GM18951 (cell line): ENCODE data around the gene GC.

Experiments used
- POLR2A ChIP-seq: IDR thresholded peaks from 4 replicates; pipeline ENCODE4 v1.6.1; 2011; ENCODE audit warnings: mild to moderate bottlenecking; ENCODE audit not compliant: insufficient read length, insufficient read depth; ENCODE audit errors: extremely low read depth
- in situ Hi-C: fragments of 300-500 bp; cut with MboI; formaldehyde crosslinking; loops from one replicate; pipeline ENCODE4 v1.12.0; 2022; ENCODE audit warnings: low sequenced_read_pairs, mixed read lengths, inconsistent platforms; ENCODE audit not compliant: unreplicated experiment

The GC gene

GRCh38 chr4:71784569-71785197 lies 804 bp upstream of the GC start:
- TF ChIP-seq POLR2A: no peak
- in situ Hi-C loops: no loop called here

- in situ Hi-C loops: no loop called here
- TF ChIP-seq POLR2A: no peak
Measured at GRCh38 chr4:71777891-71778290, 6.0 kb downstream of the GC start.

DNA sequence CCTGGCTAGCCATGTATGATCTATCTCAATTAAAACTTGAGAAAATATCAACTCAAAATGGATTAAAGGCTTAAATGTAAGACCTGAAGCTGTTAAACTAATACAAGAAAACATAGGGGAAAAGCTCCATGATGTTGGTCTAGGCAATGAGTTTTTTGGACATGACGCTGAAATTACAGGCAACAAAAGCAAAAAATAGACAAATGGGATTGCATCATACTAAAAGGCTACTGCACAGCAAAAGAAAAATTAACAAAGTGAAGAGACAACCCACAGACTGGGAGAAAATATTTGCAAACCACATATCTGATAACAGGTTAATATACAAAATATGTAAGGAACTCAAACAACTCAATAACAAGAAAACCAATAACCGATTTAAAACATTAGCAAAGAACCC lies 8.4 kb downstream of the GC start:
- in situ Hi-C loops: no loop called here
- no peak for TF ChIP-seq POLR2A

GRCh38 chr4:71774136-71774535 lies 9.7 kb downstream of the GC start:
- in situ Hi-C loops: no loop called here
- no peak for TF ChIP-seq POLR2A

DNA sequence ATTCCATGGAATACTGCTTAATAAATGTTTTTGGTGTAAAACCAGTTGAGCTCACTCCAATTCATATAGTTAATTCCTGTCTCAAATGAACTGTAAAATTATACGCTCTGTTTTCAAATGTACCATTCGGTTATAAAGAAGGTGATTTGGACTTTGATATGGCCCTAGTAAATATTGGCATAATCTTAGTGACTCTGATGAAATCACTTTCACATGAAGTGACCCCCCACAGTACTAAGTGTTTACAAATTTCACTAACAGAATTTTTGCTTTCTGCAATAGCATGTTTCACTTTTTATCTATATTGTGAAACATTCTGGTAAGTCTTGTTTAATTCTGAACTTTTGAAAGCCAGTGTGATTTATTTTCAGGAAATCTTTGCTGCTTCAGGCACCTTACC lies 10.9 kb downstream of the GC start:
- no peak for TF ChIP-seq POLR2A
- in situ Hi-C loops: no loop called here

DNA sequence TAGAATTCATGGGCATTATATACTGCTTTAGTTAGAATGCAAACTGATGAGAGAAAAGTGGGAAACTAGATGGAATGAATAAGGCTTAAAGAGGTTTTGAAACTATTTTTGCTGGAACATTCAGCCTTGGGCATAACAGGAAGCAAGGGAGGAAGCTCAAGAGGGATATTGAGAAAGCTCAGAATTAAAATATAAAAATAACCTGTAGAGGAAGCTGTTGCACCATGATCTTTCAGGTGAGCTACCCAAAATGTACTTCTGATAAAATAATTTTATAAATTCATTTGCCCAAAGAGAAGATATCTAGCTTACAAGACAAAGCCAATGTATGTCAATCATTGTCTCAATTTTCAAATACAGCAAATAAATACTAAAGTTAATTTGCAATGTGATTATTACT lies 11.3 kb downstream of the GC start:
- in situ Hi-C loops: no loop called here
- TF ChIP-seq POLR2A: no peak

- in situ Hi-C loops: no loop called here
- no peak for TF ChIP-seq POLR2A
Measured at GRCh38 chr4:71771613-71772012, 12.3 kb downstream of the GC start.

- TF ChIP-seq POLR2A: no peak
- in situ Hi-C loops: no loop called here
Measured at GRCh38 chr4:71769434-71769833, 14.4 kb downstream of the GC start.

- no peak for TF ChIP-seq POLR2A
- in situ Hi-C loops: no loop called here
Measured at GRCh38 chr4:71768123-71768522, 15.8 kb downstream of the GC start.

- in situ Hi-C loops: no loop called here
Measured at GRCh38 chr4:71765821-71766383, 18.0 kb downstream of the GC start.

DNA sequence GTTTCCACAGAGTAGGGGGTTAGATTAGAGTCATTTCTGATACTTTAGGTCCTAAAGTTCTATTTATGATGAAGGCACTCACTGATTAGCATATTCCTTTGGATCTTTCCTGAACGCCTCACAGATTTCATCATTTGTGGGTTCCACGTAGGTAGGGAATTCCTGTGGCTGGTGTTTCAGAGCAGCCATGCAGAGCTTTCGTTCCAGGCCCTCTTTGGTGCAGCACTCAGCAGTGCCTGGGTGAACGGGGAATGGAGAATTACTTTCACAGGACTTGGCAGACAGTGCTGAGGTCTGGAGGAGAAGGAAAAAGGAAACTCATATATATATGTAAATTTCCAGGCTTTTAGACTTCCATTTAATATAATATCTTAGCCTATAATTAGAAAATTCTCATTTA lies 18.5 kb downstream of the GC start:
- no peak for TF ChIP-seq POLR2A
- in situ Hi-C loops: no loop called here

More at GRCh38 chr4:71765821-71766383, 18.0 kb downstream of the GC start:
- no peak for TF ChIP-seq POLR2A

GRCh38 chr4:71752383-71753042 lies 31.4 kb downstream of the GC start:
- no peak for TF ChIP-seq POLR2A
- in situ Hi-C loops: no loop called here

- in situ Hi-C loops: loop anchor here (25.0 kb wide), 1 partner anchor 538 kb away; no protein-coding TSS in a partner anchor
- TF ChIP-seq POLR2A: no peak
Measured at GRCh38 chr4:71749008-71749594, 34.8 kb downstream of the GC start.

DNA sequence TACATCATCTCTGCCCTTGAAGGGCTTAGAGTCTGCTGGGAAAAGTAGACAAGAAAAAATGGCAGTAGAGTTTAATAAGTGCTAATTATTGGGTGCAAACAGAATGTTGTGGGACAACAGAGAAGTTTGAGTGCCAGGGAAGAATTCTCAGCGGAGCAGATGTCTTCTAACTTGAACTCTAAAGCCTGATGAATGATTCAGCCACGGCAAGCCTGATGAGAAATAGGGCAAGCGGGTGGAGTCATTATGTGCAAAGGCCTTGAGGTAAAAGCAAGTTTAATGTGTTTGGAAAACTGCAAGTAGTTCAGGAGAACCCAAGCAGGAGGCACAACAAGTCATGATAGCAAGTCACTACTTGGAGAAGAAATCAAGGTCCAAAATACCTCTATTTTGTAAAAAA lies 37.5 kb downstream of the GC start:
- in situ Hi-C loops: loop anchor here (25.0 kb wide), 1 partner anchor 541 kb away; no protein-coding TSS in a partner anchor
- no peak for TF ChIP-seq POLR2A

- in situ Hi-C loops: loop anchor here (25.0 kb wide), 1 partner anchor 549 kb away; no protein-coding TSS in a partner anchor
Measured at GRCh38 chr4:71738782-71739181, 45.1 kb downstream of the GC start.
